WTC11 (cell line): ENCODE measurements around the gene FATE1.
"Not testable (repeated sequence)": the region's sequence is repeated elsewhere in the genome, so short reads cannot be mapped to it uniquely, and the experiment has no call there.

Source experiments
- CREB1 ChIP-seq: sonication (generic); formaldehyde crosslinking; IDR thresholded peaks from 2 replicates; pipeline ENCODE4 v1.8.0; 2023; ENCODE audit warnings: mild to moderate bottlenecking, missing genetic modification reagents
- ELF4 ChIP-seq: sonication (generic); formaldehyde crosslinking; IDR thresholded peaks from 2 replicates; pipeline ENCODE4 v1.8.1; 2022; ENCODE audit warnings: low read depth, mild to moderate bottlenecking, moderate library complexity, missing genetic modification reagents
- FOXK1 ChIP-seq: sonication (generic); formaldehyde crosslinking; IDR thresholded peaks from 2 replicates; pipeline ENCODE4 v1.8.0; 2022; ENCODE audit warnings: mild to moderate bottlenecking, moderate library complexity, missing genetic modification reagents
- JUN ChIP-seq: sonication (generic); formaldehyde crosslinking; IDR thresholded peaks from 2 replicates; pipeline ENCODE4 v1.8.0; 2023; ENCODE audit warnings: mild to moderate bottlenecking, missing genetic modification reagents
- NFE2L1 ChIP-seq: sonication (generic); formaldehyde crosslinking; IDR thresholded peaks from 2 replicates; pipeline ENCODE4 v1.8.1; 2023; ENCODE audit warnings: missing genetic modification reagents
- NR1H2 ChIP-seq: sonication (generic); formaldehyde crosslinking; IDR thresholded peaks from 2 replicates; pipeline ENCODE4 v1.9.0; 2021; ENCODE audit warnings: mild to moderate bottlenecking, moderate library complexity, missing genetic modification reagents
- TEAD4 ChIP-seq: sonication (generic); formaldehyde crosslinking; IDR thresholded peaks from 2 replicates; pipeline ENCODE4 v1.8.0; 2022; ENCODE audit warnings: mild to moderate bottlenecking, missing genetic modification reagents
- ZNF232 ChIP-seq: sonication (generic); formaldehyde crosslinking; IDR thresholded peaks from 2 replicates; pipeline ENCODE4 v1.8.0; 2022; ENCODE audit warnings: mild to moderate bottlenecking, missing genetic modification reagents
- ZNF263 ChIP-seq: sonication (generic); formaldehyde crosslinking; IDR thresholded peaks from 2 replicates; pipeline ENCODE4 v1.8.1; 2022; ENCODE audit warnings: low read depth, mild to moderate bottlenecking, moderate library complexity, missing genetic modification reagents
- ZNF317 ChIP-seq: sonication (generic); formaldehyde crosslinking; IDR thresholded peaks from 2 replicates; pipeline ENCODE4 v1.8.1; 2023; ENCODE audit warnings: low read depth, mild to moderate bottlenecking, moderate library complexity, missing genetic modification reagents, borderline replicate concordance
- TF ChIP-seq, protein P1 (sequence below): fragments of 200-600 bp; IDR thresholded peaks from 2 replicates; pipeline ENCODE4 v1.8.0; 2022; ENCODE audit warnings: antibody characterized with exemption
- TF ChIP-seq, protein P2 (sequence below): sonication (generic); formaldehyde crosslinking; IDR thresholded peaks from 2 replicates; pipeline ENCODE4 v1.8.0; 2022; ENCODE audit warnings: mild to moderate bottlenecking, missing genetic modification reagents
- TF ChIP-seq, protein P3 (sequence below): sonication (generic); formaldehyde crosslinking; conservative IDR thresholded peaks from 2 replicates; pipeline ENCODE4 v1.8.1; 2022; ENCODE audit warnings: mild to moderate bottlenecking, missing genetic modification reagents
- TF ChIP-seq, protein P4 (sequence below): sonication (generic); formaldehyde crosslinking; IDR thresholded peaks from 2 replicates; pipeline ENCODE4 v1.8.0; 2022; ENCODE audit warnings: mild to moderate bottlenecking, missing genetic modification reagents

DNA sequence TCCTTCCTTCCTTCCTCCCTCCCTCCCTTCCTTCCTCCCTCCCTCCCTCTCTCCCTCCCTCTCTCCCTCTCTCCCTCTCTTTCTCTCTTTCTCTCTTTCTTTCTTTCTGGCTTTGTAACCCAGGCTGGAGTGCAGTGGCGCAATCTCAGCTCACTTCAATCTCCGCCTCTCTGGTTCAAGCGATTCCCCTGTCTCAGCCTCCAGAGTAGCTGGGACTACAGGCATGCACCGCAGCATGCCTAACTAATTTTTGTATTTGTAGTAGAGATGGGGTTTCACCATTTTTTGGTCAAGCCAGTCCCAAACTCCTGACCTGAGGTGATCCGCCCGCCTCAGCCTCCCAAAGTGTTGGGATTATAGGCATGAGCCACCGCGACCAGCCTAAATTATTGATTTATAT, 18.8 kb upstream of the FATE1 start:
- TF ChIP-seq CREB1 (CRISPR knock-in tag); ZNF263 (CRISPR knock-in tag); TEAD4 (CRISPR knock-in tag); NR1H2; ZNF317 (CRISPR knock-in tag); FOXK1 (CRISPR knock-in tag); NFE2L1; ZNF232 (CRISPR knock-in tag); JUN (CRISPR knock-in tag); ELF4: not testable (repeated sequence)
- TF ChIP-seq, protein P1, sequence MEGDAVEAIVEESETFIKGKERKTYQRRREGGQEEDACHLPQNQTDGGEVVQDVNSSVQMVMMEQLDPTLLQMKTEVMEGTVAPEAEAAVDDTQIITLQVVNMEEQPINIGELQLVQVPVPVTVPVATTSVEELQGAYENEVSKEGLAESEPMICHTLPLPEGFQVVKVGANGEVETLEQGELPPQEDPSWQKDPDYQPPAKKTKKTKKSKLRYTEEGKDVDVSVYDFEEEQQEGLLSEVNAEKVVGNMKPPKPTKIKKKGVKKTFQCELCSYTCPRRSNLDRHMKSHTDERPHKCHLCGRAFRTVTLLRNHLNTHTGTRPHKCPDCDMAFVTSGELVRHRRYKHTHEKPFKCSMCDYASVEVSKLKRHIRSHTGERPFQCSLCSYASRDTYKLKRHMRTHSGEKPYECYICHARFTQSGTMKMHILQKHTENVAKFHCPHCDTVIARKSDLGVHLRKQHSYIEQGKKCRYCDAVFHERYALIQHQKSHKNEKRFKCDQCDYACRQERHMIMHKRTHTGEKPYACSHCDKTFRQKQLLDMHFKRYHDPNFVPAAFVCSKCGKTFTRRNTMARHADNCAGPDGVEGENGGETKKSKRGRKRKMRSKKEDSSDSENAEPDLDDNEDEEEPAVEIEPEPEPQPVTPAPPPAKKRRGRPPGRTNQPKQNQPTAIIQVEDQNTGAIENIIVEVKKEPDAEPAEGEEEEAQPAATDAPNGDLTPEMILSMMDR, result not testable (repeated sequence)
- TF ChIP-seq, protein P2, sequence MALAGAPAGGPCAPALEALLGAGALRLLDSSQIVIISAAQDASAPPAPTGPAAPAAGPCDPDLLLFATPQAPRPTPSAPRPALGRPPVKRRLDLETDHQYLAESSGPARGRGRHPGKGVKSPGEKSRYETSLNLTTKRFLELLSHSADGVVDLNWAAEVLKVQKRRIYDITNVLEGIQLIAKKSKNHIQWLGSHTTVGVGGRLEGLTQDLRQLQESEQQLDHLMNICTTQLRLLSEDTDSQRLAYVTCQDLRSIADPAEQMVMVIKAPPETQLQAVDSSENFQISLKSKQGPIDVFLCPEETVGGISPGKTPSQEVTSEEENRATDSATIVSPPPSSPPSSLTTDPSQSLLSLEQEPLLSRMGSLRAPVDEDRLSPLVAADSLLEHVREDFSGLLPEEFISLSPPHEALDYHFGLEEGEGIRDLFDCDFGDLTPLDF (CRISPR knock-in tag), result not testable (repeated sequence)
- TF ChIP-seq, protein P3, sequence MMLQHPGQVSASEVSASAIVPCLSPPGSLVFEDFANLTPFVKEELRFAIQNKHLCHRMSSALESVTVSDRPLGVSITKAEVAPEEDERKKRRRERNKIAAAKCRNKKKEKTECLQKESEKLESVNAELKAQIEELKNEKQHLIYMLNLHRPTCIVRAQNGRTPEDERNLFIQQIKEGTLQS, result not testable (repeated sequence)
- TF ChIP-seq, protein P4, sequence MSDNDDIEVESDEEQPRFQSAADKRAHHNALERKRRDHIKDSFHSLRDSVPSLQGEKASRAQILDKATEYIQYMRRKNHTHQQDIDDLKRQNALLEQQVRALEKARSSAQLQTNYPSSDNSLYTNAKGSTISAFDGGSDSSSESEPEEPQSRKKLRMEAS (CRISPR knock-in tag), result not testable (repeated sequence)
